Gastroesophageal sphincter (tissue), 3 donors: ENCODE data around the gene INAFM1.

Experiments used
- EP300 ChIP-seq: sonication (generic); formaldehyde crosslinking; IDR thresholded peaks from one replicate; pipeline ENCODE4 v1.6.1; 2017; ENCODE audit warnings: antibody characterized with exemption, mild to moderate bottlenecking
- POLR2A ChIP-seq, 2 donors: fragments of 450-650 bp; IDR thresholded peaks; one replicate each; pipeline ENCODE4 v1.6.1; 2017; ENCODE audit warnings: antibody characterized with exemption in 2 of 2, mild to moderate bottlenecking in 2 of 2, moderate library complexity in 1 of 2
- POLR2AphosphoS5 ChIP-seq: sonication (generic); formaldehyde crosslinking; IDR thresholded peaks from one replicate; pipeline ENCODE4 v1.6.1; 2017; ENCODE audit warnings: antibody characterized with exemption
- TF ChIP-seq, protein P1 (sequence below), 4 experiments: fragments of 200-600 bp in 2 of 4; fragments of 450-650 bp in 2 of 4; sonication (generic) in 1 of 4; IDR thresholded peaks; one replicate each; pipeline ENCODE4 v1.5.1; 2017 to 2019; ENCODE audit warnings: antibody characterized with exemption in 4 of 4, mild to moderate bottlenecking in 2 of 4, moderate library complexity in 2 of 4

DNA sequence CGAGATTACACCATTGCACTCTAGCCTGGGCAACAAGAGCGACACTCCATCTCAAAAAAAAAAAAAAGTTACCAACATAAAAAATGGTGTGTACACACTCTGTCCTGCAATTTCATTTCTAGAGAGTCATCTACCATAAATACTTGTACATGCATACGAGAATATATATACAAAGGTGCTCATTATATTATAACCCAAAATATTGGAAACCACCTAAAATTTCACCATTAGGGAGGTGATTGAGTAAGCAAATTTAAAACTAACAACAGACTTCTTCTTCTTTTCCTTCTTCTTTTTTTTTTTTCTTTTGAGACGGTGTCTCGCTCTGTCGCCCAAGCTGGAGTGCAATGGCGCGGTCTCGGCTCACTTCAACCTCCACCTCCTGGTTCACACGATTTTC, 27.6 kb downstream of the INAFM1 start:
- TF ChIP-seq EP300 (no peak), POLR2A (IDR thresholded peaks at IDR 0.05) (no peak), POLR2AphosphoS5 (no peak)
- TF ChIP-seq, protein P1, sequence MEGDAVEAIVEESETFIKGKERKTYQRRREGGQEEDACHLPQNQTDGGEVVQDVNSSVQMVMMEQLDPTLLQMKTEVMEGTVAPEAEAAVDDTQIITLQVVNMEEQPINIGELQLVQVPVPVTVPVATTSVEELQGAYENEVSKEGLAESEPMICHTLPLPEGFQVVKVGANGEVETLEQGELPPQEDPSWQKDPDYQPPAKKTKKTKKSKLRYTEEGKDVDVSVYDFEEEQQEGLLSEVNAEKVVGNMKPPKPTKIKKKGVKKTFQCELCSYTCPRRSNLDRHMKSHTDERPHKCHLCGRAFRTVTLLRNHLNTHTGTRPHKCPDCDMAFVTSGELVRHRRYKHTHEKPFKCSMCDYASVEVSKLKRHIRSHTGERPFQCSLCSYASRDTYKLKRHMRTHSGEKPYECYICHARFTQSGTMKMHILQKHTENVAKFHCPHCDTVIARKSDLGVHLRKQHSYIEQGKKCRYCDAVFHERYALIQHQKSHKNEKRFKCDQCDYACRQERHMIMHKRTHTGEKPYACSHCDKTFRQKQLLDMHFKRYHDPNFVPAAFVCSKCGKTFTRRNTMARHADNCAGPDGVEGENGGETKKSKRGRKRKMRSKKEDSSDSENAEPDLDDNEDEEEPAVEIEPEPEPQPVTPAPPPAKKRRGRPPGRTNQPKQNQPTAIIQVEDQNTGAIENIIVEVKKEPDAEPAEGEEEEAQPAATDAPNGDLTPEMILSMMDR (IDR thresholded peaks at IDR 0.05), result no peak
